ENCODE measurements around the gene ASPSCR1. TPM values are rescaled to one million over a fixed set of nuclear protein-coding genes. Genes with fewer than 3 reads are reported as not detected.

The ASPSCR1 gene
- total and polyA plus RNA-seq, 12 donors: 10.2 to 177 (median 27.6) TPM

- intact Hi-C loops (cut with DNase I): no loop called here
- H3K4me1 ChIP-seq (replicated peaks in 1 of 2): peaks cover 8 to 19% of the 10 kb centered on the region in 2 donors
- no peak for DNase-seq
- H3K36me3 ChIP-seq (replicated peaks in 1 of 2): no peaks in the 10 kb centered on the region
- H3K27ac ChIP-seq: no peak overlapping the region
- TF ChIP-seq, protein P1, sequence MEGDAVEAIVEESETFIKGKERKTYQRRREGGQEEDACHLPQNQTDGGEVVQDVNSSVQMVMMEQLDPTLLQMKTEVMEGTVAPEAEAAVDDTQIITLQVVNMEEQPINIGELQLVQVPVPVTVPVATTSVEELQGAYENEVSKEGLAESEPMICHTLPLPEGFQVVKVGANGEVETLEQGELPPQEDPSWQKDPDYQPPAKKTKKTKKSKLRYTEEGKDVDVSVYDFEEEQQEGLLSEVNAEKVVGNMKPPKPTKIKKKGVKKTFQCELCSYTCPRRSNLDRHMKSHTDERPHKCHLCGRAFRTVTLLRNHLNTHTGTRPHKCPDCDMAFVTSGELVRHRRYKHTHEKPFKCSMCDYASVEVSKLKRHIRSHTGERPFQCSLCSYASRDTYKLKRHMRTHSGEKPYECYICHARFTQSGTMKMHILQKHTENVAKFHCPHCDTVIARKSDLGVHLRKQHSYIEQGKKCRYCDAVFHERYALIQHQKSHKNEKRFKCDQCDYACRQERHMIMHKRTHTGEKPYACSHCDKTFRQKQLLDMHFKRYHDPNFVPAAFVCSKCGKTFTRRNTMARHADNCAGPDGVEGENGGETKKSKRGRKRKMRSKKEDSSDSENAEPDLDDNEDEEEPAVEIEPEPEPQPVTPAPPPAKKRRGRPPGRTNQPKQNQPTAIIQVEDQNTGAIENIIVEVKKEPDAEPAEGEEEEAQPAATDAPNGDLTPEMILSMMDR (IDR thresholded peaks at IDR 0.05): no peak
- no peak for TF ChIP-seq POLR2A (IDR thresholded peaks at IDR 0.05)
- H3K27me3 ChIP-seq: no peaks in the 10 kb centered on the region
- no peak overlapping the region for H3K4me3 ChIP-seq
- 80 to 89% (median 86%) methylated on average over 32 to 39 of the region's 39 CpGs for WGBS, 4 donors
- H3K9me3 ChIP-seq (replicated peaks in 1 of 3): no peaks in the 10 kb centered on the region
These were observed 17.4 kb downstream of the ASPSCR1 start for GRCh38 chr17:81994593-81995462.

- TF ChIP-seq, protein P1 (IDR thresholded peaks at IDR 0.05): no peak
- no peak for TF ChIP-seq POLR2A (IDR thresholded peaks at IDR 0.05)
- WGBS, 4 donors: 92 to 94% (median 94%) methylated on average over 15 to 29 of the region's 29 CpGs
- Histone ChIP-seq H3K4me1 (replicated peaks in 1 of 2) (peaks cover 8 to 19% of the 10 kb centered on the region in 2 donors), H3K27ac (no peak overlapping the region), H3K4me3 (no peak overlapping the region), H3K27me3 (no peaks in the 10 kb centered on the region), H3K36me3 (replicated peaks in 1 of 2) (no peaks in the 10 kb centered on the region), H3K9me3 (replicated peaks in 1 of 3) (no peaks in the 10 kb centered on the region)
- no peak for DNase-seq
- intact Hi-C loops (cut with DNase I): no loop called here
These were observed 18.2 kb downstream of the ASPSCR1 start for GRCh38 chr17:81995463-81996231.

- Histone ChIP-seq H3K27me3 (no peaks in the 10 kb centered on the region), H3K4me1 (replicated peaks in 1 of 2) (peaks cover 7 to 15% of the 10 kb centered on the region in 2 donors), H3K4me3 (no peak overlapping the region), H3K27ac (no peak overlapping the region), H3K9me3 (replicated peaks in 1 of 3) (no peaks in the 10 kb centered on the region), H3K36me3 (replicated peaks in 1 of 2) (no peaks in the 10 kb centered on the region)
- 88 to 93% (median 92%) methylated on average over 14 to 28 of the region's 28 CpGs for WGBS, 4 donors
- DNase-seq: no peak
- intact Hi-C loops (cut with DNase I): no loop called here
- TF ChIP-seq POLR2A (IDR thresholded peaks at IDR 0.05): no peak
- TF ChIP-seq, protein P1 (IDR thresholded peaks at IDR 0.05): no peak
These were observed 18.9 kb downstream of the ASPSCR1 start for GRCh38 chr17:81996232-81996756.
